ENCODE measurements around the gene HES1. TPM values are rescaled to one million over a fixed set of nuclear protein-coding genes. Genes with fewer than 3 reads are reported as not detected.

The HES1 gene
- total and polyA plus RNA-seq, 4 donors = 22.5 to 51.9 (median 33.0) TPM

DNA sequence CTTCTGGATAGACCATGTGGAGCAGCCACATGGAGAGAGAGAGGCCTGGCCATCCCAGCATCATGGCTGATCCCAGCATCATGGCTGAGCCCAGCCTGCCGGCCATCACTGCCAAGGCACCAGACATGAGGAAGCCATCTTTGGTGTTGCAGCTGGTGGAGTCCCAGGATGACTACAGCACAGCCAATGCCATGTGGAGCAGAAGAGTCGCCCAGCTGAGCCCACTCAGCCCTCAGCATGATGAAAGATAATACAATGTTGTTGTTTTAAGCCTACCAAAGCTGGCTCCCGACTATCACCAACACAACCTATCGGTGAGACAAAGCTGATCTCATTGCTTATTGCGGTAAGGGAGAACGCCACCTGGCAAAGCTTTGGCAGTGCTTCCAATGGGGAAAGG is 18.4 kb downstream of the HES1 start:
- Histone ChIP-seq H3K27me3 (ENCODE audit: control insufficient read depth in 1 of 2, insufficient read depth in 2 of 2, low read length in 1 of 2) (no peaks in the 10 kb centered on the region), H3K4me1 (ENCODE audit: control insufficient read depth in 1 of 2, insufficient read depth in 2 of 2, low read length in 2 of 2) (no peaks in the 10 kb centered on the region), H3K4me3 (ENCODE audit: low read length in 2 of 2) (no peak overlapping the region), H3K27ac (ENCODE audit: low read depth in 1 of 2, low read length in 2 of 2) (no peak overlapping the region), H3K9me3 (ENCODE audit: control insufficient read depth, low read length) (peaks cover 6% of the 10 kb centered on the region), H3K36me3 (ENCODE audit: control insufficient read depth in 1 of 2, insufficient read depth in 2 of 2, low read length in 1 of 2) (no peaks in the 10 kb centered on the region)
- intact Hi-C loops (cut with DNase I) = no loop called here
- no peak for DNase-seq
- 96 to 98% methylated on average over 6 of the region's 6 CpGs for WGBS, 2 donors
- ATAC-seq (ENCODE audit: low FRiP score) = no peak

DNA sequence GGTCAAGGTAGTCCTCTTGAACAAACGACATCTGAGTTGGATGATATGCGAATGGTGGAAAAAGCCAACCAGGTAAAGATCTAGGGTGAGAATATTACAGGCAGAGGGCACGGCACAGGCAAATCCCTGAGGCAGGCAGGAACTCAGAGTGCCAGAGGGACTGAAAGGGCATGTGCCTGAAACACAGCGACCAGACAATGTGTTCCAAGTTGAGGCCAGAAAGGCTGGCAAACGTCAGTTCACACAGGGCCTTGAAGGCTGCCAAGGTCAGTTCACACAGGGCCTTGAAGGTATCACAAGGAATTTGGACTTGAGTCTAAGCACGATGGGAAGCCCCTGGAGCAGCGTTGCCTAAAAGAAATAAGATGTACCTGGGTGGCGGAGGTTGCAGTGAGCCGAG is 20.1 kb downstream of the HES1 start:
- no peaks in the 10 kb centered on the region for H3K27me3 ChIP-seq (ENCODE audit: control insufficient read depth in 1 of 2, insufficient read depth in 2 of 2, low read length in 1 of 2)
- no peaks in the 10 kb centered on the region for H3K36me3 ChIP-seq (ENCODE audit: control insufficient read depth in 1 of 2, insufficient read depth in 2 of 2, low read length in 1 of 2)
- no peak overlapping the region for H3K27ac ChIP-seq (ENCODE audit: low read depth in 1 of 2, low read length in 2 of 2)
- 70 to 73% methylated on average over 9 of the region's 9 CpGs for WGBS, 2 donors
- H3K9me3 ChIP-seq (ENCODE audit: control insufficient read depth, low read length) = peaks cover 6% of the 10 kb centered on the region
- ATAC-seq (ENCODE audit: low FRiP score) (no peak), DNase-seq (no peak)
- no peak overlapping the region for H3K4me3 ChIP-seq (ENCODE audit: low read length in 2 of 2)
- no peaks in the 10 kb centered on the region for H3K4me1 ChIP-seq (ENCODE audit: control insufficient read depth in 1 of 2, insufficient read depth in 2 of 2, low read length in 2 of 2)
- intact Hi-C loops (cut with DNase I) = no loop called here

DNA sequence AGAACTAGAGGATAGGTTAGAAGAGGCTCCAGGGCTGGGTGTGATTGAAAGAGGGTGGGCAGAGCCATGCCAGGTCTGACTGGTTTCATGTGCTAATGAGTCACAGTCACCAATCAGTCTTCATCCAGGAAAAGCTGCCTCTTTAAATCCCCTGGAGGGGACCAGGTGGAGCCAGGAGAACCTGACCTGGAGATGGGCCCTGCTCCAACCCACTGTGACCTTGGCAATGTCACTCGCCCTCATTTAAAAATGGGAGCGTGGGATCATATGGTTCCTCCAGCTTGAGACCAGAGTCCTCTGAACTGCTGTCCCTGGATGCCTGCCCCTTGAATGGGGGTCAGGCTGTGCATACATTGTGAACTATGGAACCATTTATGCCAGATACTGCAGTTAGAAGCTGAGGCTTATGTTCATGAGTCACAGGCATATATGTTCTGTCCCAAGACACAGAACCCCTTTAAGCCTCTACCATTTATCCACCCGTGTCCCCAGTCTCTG is 23.0 kb downstream of the HES1 start:
- ATAC-seq (ENCODE audit: low FRiP score) (no peak), DNase-seq (no peak)
- intact Hi-C loops (cut with DNase I) = no loop called here
- WGBS, 2 donors = 90 to 92% methylated on average over 3 of the region's 3 CpGs
- H3K36me3 ChIP-seq (ENCODE audit: control insufficient read depth in 1 of 2, insufficient read depth in 2 of 2, low read length in 1 of 2) = no peaks in the 10 kb centered on the region
- H3K4me1 ChIP-seq (ENCODE audit: control insufficient read depth in 1 of 2, insufficient read depth in 2 of 2, low read length in 2 of 2) = no peaks in the 10 kb centered on the region
- H3K27ac ChIP-seq (ENCODE audit: low read depth in 1 of 2, low read length in 2 of 2) = no peak overlapping the region
- H3K9me3 ChIP-seq (ENCODE audit: control insufficient read depth, low read length) = peaks cover 6% of the 10 kb centered on the region
- no peaks in the 10 kb centered on the region for H3K27me3 ChIP-seq (ENCODE audit: control insufficient read depth in 1 of 2, insufficient read depth in 2 of 2, low read length in 1 of 2)
- H3K4me3 ChIP-seq (ENCODE audit: low read length in 2 of 2) = no peak overlapping the region

DNA sequence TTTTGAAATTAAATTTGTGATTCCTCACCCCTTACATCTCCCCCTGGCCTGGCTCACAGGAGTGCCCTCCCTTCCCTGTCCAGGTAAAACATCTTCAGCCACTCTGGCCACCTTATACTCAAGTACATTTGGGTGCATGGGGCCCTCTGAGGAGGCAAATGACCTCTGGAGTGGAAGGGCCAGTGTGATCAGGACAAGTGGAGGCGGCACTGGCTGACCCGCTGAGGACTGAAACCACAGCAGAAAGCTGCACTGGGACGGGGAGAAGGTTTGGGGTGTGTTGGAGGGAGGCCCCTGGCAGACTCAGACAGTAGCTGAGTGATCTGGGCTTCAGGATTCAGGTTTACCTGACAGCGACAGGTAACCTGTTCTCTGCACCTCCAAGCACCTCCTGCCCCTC is 24.2 kb downstream of the HES1 start:
- intact Hi-C loops (cut with DNase I) = no loop called here
- ATAC-seq (ENCODE audit: low FRiP score) = no peak
- 96 to 97% methylated on average over 4 of the region's 4 CpGs for WGBS, 2 donors
- Histone ChIP-seq H3K4me1 (ENCODE audit: control insufficient read depth in 1 of 2, insufficient read depth in 2 of 2, low read length in 2 of 2) (no peaks in the 10 kb centered on the region), H3K27ac (ENCODE audit: low read depth in 1 of 2, low read length in 2 of 2) (no peak overlapping the region), H3K27me3 (ENCODE audit: control insufficient read depth in 1 of 2, insufficient read depth in 2 of 2, low read length in 1 of 2) (no peaks in the 10 kb centered on the region), H3K4me3 (ENCODE audit: low read length in 2 of 2) (no peak overlapping the region), H3K9me3 (ENCODE audit: control insufficient read depth, low read length) (no peaks in the 10 kb centered on the region), H3K36me3 (ENCODE audit: control insufficient read depth in 1 of 2, insufficient read depth in 2 of 2, low read length in 1 of 2) (no peaks in the 10 kb centered on the region)
- DNase-seq = no peak

DNA sequence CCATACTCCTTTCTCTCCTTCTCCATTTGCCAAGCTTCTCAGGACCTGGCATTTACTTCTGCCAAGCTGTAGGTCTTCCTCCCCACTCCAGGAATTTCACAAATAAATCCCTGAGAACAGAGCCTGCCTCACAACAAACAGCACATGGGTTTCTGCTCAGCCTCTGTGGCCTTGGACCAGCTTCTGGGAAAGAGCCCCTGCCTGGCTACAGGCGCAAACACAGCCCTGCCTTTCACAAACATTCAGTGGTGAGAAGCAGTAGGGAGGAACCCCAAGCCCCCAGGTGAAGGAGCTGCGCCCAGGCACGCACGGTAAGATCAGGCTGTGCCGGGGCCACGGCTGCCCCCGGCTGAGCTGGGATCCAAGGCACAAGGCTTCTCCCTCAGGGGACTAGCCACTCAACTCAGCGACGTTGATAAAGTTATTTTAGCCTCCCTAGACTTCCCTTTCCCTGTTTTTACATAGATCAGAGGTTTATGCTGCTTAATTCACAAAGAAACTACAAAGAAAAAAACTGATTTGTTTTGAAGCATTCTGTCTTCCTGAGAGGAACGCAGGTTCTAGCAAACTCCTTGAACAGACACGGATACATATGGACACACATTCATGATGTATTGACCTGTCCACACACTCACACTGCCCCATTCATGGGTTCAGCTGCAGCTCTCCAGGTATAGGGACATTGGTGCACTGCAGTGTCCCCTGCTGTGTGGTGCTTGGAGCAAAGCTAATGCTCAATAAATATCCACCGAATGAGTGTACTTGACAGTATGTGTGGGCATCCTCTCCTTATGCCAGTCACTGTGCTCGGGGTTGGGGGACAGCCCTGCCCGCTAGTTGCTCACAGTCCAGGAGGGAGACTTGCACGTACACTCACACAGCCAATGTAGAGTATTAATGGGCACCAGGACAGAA is 25.4 kb downstream of the HES1 start:
- intact Hi-C loops (cut with DNase I) = no loop called here
- Histone ChIP-seq H3K4me3 (ENCODE audit: low read length in 2 of 2) (no peak overlapping the region), H3K4me1 (ENCODE audit: control insufficient read depth in 1 of 2, insufficient read depth in 2 of 2, low read length in 2 of 2) (no peaks in the 10 kb centered on the region), H3K27ac (ENCODE audit: low read depth in 1 of 2, low read length in 2 of 2) (no peak overlapping the region), H3K27me3 (ENCODE audit: control insufficient read depth in 1 of 2, insufficient read depth in 2 of 2, low read length in 1 of 2) (peaks cover 0 to 3% of the 10 kb centered on the region in 2 donors), H3K9me3 (ENCODE audit: control insufficient read depth, low read length) (no peaks in the 10 kb centered on the region), H3K36me3 (ENCODE audit: control insufficient read depth in 1 of 2, insufficient read depth in 2 of 2, low read length in 1 of 2) (no peaks in the 10 kb centered on the region)
- DNase-seq (no peak), ATAC-seq (ENCODE audit: low FRiP score) (no peak)
- 37 to 39% methylated on average over 15 of the region's 15 CpGs for WGBS, 2 donors

DNA sequence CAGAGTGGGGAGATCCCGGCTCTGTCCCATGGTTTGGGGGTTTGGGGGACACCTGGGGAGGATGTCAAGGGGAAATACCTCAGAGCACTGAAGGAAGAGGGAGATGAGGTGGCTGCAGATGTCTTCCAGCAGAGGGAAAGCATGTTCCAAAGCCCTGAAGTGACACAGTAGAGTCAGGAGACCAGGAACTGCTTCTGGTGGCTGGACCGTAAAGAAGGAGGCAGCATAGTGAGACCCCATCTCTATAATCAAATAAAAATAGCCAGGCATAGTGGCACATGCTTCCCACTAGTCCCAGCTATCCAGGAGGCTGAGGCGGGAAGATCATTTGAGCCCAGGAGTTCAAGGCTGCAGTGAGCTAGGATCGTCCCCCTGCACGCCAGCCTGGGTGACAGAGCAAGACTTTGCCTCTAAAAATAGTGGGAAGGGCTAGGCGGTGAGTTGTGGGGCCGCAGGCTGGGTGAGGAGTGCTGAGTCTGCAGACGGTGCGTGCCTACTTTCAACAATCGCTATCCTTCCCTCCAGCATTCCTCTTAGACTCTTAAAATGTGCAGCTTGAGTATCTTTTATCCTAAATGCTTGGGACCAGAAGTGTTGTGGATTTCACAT is 26.2 kb downstream of the HES1 start:
- WGBS, 2 donors = 87 to 93% methylated on average over 10 of the region's 10 CpGs
- intact Hi-C loops (cut with DNase I) = no loop called here
- no peak for ATAC-seq (ENCODE audit: low FRiP score)

DNA sequence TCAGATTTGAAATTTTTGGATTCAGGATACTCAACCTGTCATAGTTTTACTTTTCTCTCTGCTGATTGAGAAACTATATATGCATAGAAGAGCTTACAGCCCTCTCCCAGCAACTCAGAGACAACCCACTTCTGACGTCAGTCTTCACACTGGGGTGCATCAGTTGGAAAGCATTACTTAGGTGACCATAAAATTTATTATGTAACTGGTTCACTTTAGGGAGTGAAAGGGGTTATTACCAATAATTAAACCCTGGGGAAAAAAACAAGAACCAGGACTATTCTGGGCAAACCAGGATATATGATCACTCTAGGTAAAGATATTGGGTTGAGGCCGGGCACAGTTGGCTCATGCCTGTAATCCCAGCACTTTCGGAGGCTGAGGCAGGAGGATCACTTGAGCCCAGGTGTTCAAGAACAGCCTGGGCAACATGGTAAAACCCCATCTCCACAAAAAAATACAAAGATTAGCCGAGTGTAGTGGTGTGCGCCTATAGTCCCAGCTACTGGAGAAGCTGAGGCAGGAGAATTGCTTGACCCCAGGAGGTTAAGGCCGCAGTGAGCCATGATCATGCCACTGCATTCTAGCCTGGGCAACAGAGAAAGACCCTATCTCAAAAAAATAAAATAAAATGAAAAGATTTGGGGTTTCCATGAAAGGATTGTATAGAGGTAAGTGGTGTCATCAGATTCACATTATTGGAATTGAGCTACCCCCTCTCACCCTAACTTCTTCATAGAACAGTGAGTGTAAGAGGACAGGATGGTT is 27.1 kb downstream of the HES1 start:
- ATAC-seq (ENCODE audit: low FRiP score) (no peak), DNase-seq (no peak)
- peaks cover 0 to 5% of the 10 kb centered on the region in 2 donors for H3K27me3 ChIP-seq (ENCODE audit: control insufficient read depth in 1 of 2, insufficient read depth in 2 of 2, low read length in 1 of 2)
- no peaks in the 10 kb centered on the region for H3K9me3 ChIP-seq (ENCODE audit: control insufficient read depth, low read length)
- 96 to 97% methylated on average over 6 of the region's 6 CpGs for WGBS, 2 donors
- intact Hi-C loops (cut with DNase I) = no loop called here
- H3K36me3 ChIP-seq (ENCODE audit: control insufficient read depth in 1 of 2, insufficient read depth in 2 of 2, low read length in 1 of 2) = no peaks in the 10 kb centered on the region
- no peak overlapping the region for H3K27ac ChIP-seq (ENCODE audit: low read depth in 1 of 2, low read length in 2 of 2)
- H3K4me1 ChIP-seq (ENCODE audit: control insufficient read depth in 1 of 2, insufficient read depth in 2 of 2, low read length in 2 of 2) = peaks cover 0 to 4% of the 10 kb centered on the region in 2 donors
- H3K4me3 ChIP-seq (ENCODE audit: low read length in 2 of 2) = no peak overlapping the region

More for the DNA sequence above, 26.2 kb downstream of the HES1 start:
- no peaks in the 10 kb centered on the region for H3K36me3 ChIP-seq (ENCODE audit: control insufficient read depth in 1 of 2, insufficient read depth in 2 of 2, low read length in 1 of 2)
- H3K27me3 ChIP-seq (ENCODE audit: control insufficient read depth in 1 of 2, insufficient read depth in 2 of 2, low read length in 1 of 2) = peaks cover 0 to 5% of the 10 kb centered on the region in 2 donors
- no peak for DNase-seq
- no peak overlapping the region for H3K27ac ChIP-seq (ENCODE audit: low read depth in 1 of 2, low read length in 2 of 2)
- H3K4me3 ChIP-seq (ENCODE audit: low read length in 2 of 2) = no peak overlapping the region
- H3K9me3 ChIP-seq (ENCODE audit: control insufficient read depth, low read length) = no peaks in the 10 kb centered on the region
- peaks cover 0 to 4% of the 10 kb centered on the region in 2 donors for H3K4me1 ChIP-seq (ENCODE audit: control insufficient read depth in 1 of 2, insufficient read depth in 2 of 2, low read length in 2 of 2)

DNA sequence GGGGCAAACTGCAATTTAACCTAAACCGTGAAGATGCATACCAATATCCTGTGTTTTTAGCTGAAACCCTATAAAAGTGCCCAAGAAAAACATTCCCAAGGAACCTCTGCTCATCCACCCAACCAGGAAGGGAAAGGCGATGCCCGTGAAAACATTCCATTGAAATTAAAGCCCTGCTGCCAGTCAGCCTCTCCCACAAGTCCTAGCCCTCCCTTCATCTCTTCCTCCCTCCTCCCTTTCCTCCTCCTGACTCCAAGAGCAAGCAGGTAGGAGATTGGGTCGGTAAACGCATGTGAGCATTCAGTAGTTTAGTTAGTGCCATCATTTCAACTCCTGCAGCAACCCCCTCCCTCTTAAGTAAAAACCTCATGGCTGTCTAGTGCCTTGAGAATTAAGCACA is 27.7 kb downstream of the HES1 start:
- no peaks in the 10 kb centered on the region for H3K9me3 ChIP-seq (ENCODE audit: control insufficient read depth, low read length)
- intact Hi-C loops (cut with DNase I) = no loop called here
- no peak overlapping the region for H3K27ac ChIP-seq (ENCODE audit: low read depth in 1 of 2, low read length in 2 of 2)
- H3K4me3 ChIP-seq (ENCODE audit: low read length in 2 of 2) = no peak overlapping the region
- WGBS, 2 donors = 43 to 54% methylated on average over 5 of the region's 5 CpGs
- H3K4me1 ChIP-seq (ENCODE audit: control insufficient read depth in 1 of 2, insufficient read depth in 2 of 2, low read length in 2 of 2) = peaks cover 0 to 4% of the 10 kb centered on the region in 2 donors
- ATAC-seq (ENCODE audit: low FRiP score) (no peak), DNase-seq (no peak)
- no peaks in the 10 kb centered on the region for H3K36me3 ChIP-seq (ENCODE audit: control insufficient read depth in 1 of 2, insufficient read depth in 2 of 2, low read length in 1 of 2)
- peaks cover 0 to 5% of the 10 kb centered on the region in 2 donors for H3K27me3 ChIP-seq (ENCODE audit: control insufficient read depth in 1 of 2, insufficient read depth in 2 of 2, low read length in 1 of 2)
